Lung (tissue), 12 donors: ENCODE measurements around the gene FYCO1. TPM values are rescaled to one million over a fixed set of nuclear protein-coding genes. Genes with fewer than 3 reads are reported as not detected.

Experiments
- ATAC-seq: fragments of 200-7000 bp; cut with Tn5 transposase; one replicate; pipeline ENCODE4 v1.9.1; 2020; ENCODE audit warnings: moderate number of reproducible peaks; ENCODE audit not compliant: insufficient read depth, low FRiP score
- DNase-seq, 3 donors: peaks; one replicate each; pipeline ENCODE4 v3.0.0-alpha.2; 2013 to 2017
- H3K27ac ChIP-seq, 2 donors: one replicate each; pipeline ENCODE4 v1.5.1; 2013; ENCODE audit warnings: mild to moderate bottlenecking in 2 of 2, moderate library complexity in 2 of 2, control low read depth in 1 of 2, inconsistent platforms in 1 of 2, low read depth in 1 of 2, low read length in 1 of 2
- H3K27me3 ChIP-seq, 3 donors: one replicate each; pipeline ENCODE4 v1.5.1; 2013; ENCODE audit warnings: low read length in 2 of 3; ENCODE audit not compliant: control insufficient read depth in 3 of 3, insufficient read depth in 3 of 3
- H3K36me3 ChIP-seq, 4 donors: one replicate each; pipeline ENCODE4 v1.5.1; 2013; ENCODE audit warnings: low read length in 4 of 4, mild to moderate bottlenecking in 1 of 4, moderate library complexity in 1 of 4; ENCODE audit not compliant: control insufficient read depth in 4 of 4, insufficient read depth in 4 of 4
- H3K4me1 ChIP-seq, 5 donors: one replicate each; pipeline ENCODE4 v1.5.1; 2013; ENCODE audit warnings: low read length in 5 of 5, mild to moderate bottlenecking in 2 of 5, moderate library complexity in 1 of 5; ENCODE audit not compliant: control insufficient read depth in 5 of 5, insufficient read depth in 5 of 5
- H3K4me3 ChIP-seq: one replicate; pipeline ENCODE4 v1.5.1; 2013; ENCODE audit warnings: mild to moderate bottlenecking, control low read depth, moderate library complexity
- H3K9ac ChIP-seq, 2 donors: one replicate each; pipeline ENCODE4 v1.5.1; 2013; ENCODE audit warnings: low read length in 2 of 2, control low read depth in 1 of 2; ENCODE audit not compliant: insufficient read depth in 1 of 2
- H3K9me3 ChIP-seq, 4 donors: one replicate each; pipeline ENCODE4 v1.5.1; 2013; ENCODE audit warnings: low read length in 3 of 4, mild to moderate bottlenecking in 1 of 4, moderate library complexity in 1 of 4; ENCODE audit not compliant: control insufficient read depth in 4 of 4, insufficient read depth in 3 of 4
- WGBS, 2 donors: extraction: QIAGEN DNeasy Blood & Tissue Kit; methylation state at CpG; one replicate each; pipeline ENCODE4 v1.1.7; 2013; 5-methylcytosine and 5-hydroxymethylcytosine counted together
- polyA plus RNA-seq, 2 donors: library from polyadenylated mRNA; stranded (reverse); fragments of 200-250 nt; gene quantifications; one replicate each; pipeline ENCODE4 v1.2.1, GENCODE V29; 2013
- total RNA-seq, 2 donors: library from RNA; depleted of rRNA in 1 of 2; stranded (reverse); fragments of >200 nt in 1 of 2; gene quantifications; one replicate each; pipeline ENCODE4 v1.2.1, GENCODE V29; 2014 to 2021
- TF ChIP-seq, protein P1 (sequence below): IDR thresholded peaks from 2 replicates; pipeline ENCODE4 v1.5.1; 2012; ENCODE audit warnings: mild to moderate bottlenecking; ENCODE audit errors: control extremely low read depth, extremely low read depth
- donor health status: control.
- donor health status: control.
- donor health status: Bipolar disorder and iron deficiency.
- donor health status: healthy.
- donor health status: DM: yes; HTN: yes; CAD: no.

The FYCO1 gene
- total and polyA plus RNA-seq, 4 donors = 11.3 to 38.7 (median 23.2) TPM

DNA sequence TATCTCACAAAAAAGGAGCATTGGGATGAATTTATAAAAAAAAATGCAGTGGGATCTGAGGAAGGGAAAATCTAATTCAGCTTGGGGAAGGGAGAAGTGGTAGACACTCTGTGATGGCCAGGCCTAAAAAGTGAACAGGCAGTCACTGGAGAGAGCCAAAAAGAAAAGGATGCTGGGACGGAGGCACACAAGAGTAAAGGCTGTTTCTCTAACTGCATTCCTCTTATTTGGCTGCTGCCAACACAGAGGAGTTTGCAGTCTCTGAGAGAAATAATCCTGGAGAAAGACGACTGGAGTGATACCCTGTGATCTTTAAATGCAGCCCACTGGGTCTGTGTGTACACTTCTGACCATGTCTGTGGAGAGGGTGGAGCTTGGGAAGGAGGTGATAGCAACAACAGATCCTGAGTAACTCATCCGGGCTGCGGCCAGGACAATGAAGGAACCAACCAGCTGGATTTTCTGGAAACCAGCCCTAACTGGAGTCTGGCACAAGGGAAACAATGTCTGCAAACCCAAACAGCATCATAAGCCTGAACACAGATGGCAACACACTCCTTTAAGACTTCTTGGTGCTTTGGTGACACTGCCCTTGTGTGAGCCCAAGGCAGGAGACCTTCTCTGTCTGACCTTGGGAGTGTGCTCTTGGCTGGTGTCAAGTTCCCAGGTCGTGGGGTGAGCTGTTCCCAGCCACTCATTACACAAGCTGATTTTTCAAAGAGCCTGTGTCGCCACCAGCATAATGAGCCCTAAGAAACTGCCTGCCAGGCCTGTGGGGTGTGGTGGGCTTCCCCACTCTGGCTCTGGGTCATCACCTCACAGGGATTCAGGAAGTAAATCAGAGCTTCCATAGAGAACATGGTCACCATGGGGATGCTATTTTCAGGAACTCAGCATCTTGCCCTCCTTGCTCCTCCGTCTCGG lies 8.0 kb downstream of the FYCO1 start:
- TF ChIP-seq, protein P1, sequence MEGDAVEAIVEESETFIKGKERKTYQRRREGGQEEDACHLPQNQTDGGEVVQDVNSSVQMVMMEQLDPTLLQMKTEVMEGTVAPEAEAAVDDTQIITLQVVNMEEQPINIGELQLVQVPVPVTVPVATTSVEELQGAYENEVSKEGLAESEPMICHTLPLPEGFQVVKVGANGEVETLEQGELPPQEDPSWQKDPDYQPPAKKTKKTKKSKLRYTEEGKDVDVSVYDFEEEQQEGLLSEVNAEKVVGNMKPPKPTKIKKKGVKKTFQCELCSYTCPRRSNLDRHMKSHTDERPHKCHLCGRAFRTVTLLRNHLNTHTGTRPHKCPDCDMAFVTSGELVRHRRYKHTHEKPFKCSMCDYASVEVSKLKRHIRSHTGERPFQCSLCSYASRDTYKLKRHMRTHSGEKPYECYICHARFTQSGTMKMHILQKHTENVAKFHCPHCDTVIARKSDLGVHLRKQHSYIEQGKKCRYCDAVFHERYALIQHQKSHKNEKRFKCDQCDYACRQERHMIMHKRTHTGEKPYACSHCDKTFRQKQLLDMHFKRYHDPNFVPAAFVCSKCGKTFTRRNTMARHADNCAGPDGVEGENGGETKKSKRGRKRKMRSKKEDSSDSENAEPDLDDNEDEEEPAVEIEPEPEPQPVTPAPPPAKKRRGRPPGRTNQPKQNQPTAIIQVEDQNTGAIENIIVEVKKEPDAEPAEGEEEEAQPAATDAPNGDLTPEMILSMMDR = no peak
- Histone ChIP-seq H3K9ac (peak overlapping the region in 1 of 2 donors; percentile 6), H3K4me3 (no peak overlapping the region), H3K27me3 (no peaks in the 10 kb centered on the region), H3K36me3 (peaks cover 9 to 15% (median 12%) of the 10 kb centered on the region in 4 donors), H3K9me3 (no peaks in the 10 kb centered on the region), H3K4me1 (peaks cover 28 to 54% (median 44%) of the 10 kb centered on the region in 5 donors), H3K27ac (peak overlapping the region; percentile 84 to 91)
- DNase-seq (peak; percentile 78 to 91 (median 89)), ATAC-seq (no peak)
- WGBS, 2 donors = 44 to 48% methylated on average over 8 of the region's 8 CpGs

GRCh38 chr3:45986303-45986982 lies 9.2 kb downstream of the FYCO1 start:
- H3K27ac ChIP-seq = peak overlapping the region; percentile 84 to 94
- H3K4me3 ChIP-seq = no peak overlapping the region
- 57 to 70% methylated on average over 5 of the region's 5 CpGs for WGBS, 2 donors
- peaks cover 9 to 21% (median 16%) of the 10 kb centered on the region in 4 donors for H3K36me3 ChIP-seq
- H3K27me3 ChIP-seq = no peaks in the 10 kb centered on the region
- peaks cover 28 to 53% (median 40%) of the 10 kb centered on the region in 5 donors for H3K4me1 ChIP-seq
- ATAC-seq (peak; percentile 76), DNase-seq (peak in 2 of 3 donors; percentile 11 to 23)
- H3K9ac ChIP-seq = no peak overlapping the region
- TF ChIP-seq, protein P1 = no peak
- no peaks in the 10 kb centered on the region for H3K9me3 ChIP-seq

DNA sequence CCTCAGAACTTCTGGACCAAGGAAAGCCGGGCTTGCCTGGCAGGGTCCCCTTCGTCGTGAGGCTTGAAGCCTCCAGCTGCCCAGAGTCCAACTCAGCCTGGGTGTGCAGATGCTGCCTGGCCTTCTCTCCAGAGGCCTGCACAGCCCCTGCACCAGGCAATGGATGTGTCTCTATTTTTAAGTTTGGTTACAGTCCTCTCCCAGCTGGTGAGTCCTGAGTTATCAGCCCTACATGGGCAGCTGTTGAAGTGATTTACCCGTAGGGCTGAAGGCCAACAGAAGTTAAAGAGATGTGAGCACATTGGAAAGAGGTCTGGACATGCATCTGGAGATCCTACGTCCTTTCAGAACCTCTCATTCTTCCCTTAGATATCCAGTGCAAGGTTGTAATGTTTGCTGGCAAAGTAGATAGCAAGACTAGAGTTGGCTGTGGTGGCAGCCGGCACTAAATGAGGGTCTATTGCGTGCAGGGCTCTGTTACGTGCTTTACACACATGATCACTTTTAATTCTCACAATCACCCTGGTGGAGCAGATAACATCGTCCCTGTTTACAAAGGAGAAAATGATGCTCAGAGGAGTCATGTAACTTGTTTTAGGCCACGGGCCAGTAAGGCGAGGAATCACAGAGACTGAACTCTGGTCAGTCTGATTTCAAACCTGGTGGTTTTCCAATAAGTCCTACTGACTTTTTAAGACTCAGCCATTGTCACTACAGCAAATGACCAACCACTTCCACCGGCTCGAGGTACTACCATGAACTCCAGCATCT lies 9.9 kb downstream of the FYCO1 start:
- H3K9ac ChIP-seq = no peak overlapping the region
- TF ChIP-seq, protein P1 = no peak
- H3K27ac ChIP-seq = peak overlapping the region; percentile 84 to 94
- ATAC-seq (no peak), DNase-seq (peak in 2 of 3 donors; percentile 55 to 59)
- no peaks in the 10 kb centered on the region for H3K27me3 ChIP-seq
- WGBS, 2 donors = 82 to 87% methylated on average over 13 of the region's 13 CpGs
- peaks cover 28 to 53% (median 38%) of the 10 kb centered on the region in 5 donors for H3K4me1 ChIP-seq
- H3K36me3 ChIP-seq = peaks cover 9 to 28% (median 20%) of the 10 kb centered on the region in 4 donors
- no peaks in the 10 kb centered on the region for H3K9me3 ChIP-seq
- no peak overlapping the region for H3K4me3 ChIP-seq
